ENCODE measurements around the gene GDF11.

The GDF11 gene

GRCh38 chr12:55724226-55724939 is 18.5 kb upstream of the GDF11 start:
- peak in 2 of 4 experiments; percentile 51 to 55 for DNase-seq

GRCh38 chr12:55724940-55725309 is 18.0 kb upstream of the GDF11 start:
- no peak for DNase-seq

GRCh38 chr12:55725556-55725955 is 17.4 kb upstream of the GDF11 start:
- DNase-seq, result no peak

GRCh38 chr12:55726971-55727370 is 16.0 kb upstream of the GDF11 start:
- DNase-seq, result no peak

GRCh38 chr12:55727643-55728185 is 15.2 kb upstream of the GDF11 start:
- DNase-seq, result no peak

- no peak for DNase-seq
Measured at GRCh38 chr12:55728186-55728938, 14.6 kb upstream of the GDF11 start.

- DNase-seq, result peak in 3 of 4 experiments; percentile 27 to 36 (median 32)
Measured at GRCh38 chr12:55728939-55729818, 13.7 kb upstream of the GDF11 start, which contains the start of gene CD63. TSS of gene CD63 (minus strand) at chr12:55729009. CDS start at chr12:55728341, 668 bp downstream.

- DNase-seq, result no peak
Measured at GRCh38 chr12:55729819-55730818, 12.8 kb upstream of the GDF11 start.

- no peak for DNase-seq
Measured at GRCh38 chr12:55732288-55732687, 10.6 kb upstream of the GDF11 start.

- DNase-seq, result no peak
Measured at GRCh38 chr12:55733021-55733555, 9.8 kb upstream of the GDF11 start.

- DNase-seq, result no peak
Measured at GRCh38 chr12:55733858-55734257, 9.1 kb upstream of the GDF11 start.

GRCh38 chr12:55734595-55734994 is 8.3 kb upstream of the GDF11 start:
- no peak for DNase-seq

GRCh38 chr12:55736076-55736475 is 6.8 kb upstream of the GDF11 start:
- DNase-seq, result no peak

- peak in 2 of 4 experiments; percentile 15 to 39 for DNase-seq
Measured at GRCh38 chr12:55736780-55737580, 5.9 kb upstream of the GDF11 start.

GRCh38 chr12:55737581-55738122 is 5.3 kb upstream of the GDF11 start:
- DNase-seq, result no peak

GRCh38 chr12:55738123-55739024 is 4.5 kb upstream of the GDF11 start:
- peak in 2 of 4 experiments; percentile 60 to 62 for DNase-seq

- no peak for DNase-seq
Measured at GRCh38 chr12:55739025-55739378, 3.9 kb upstream of the GDF11 start.

- no peak for DNase-seq
Measured at GRCh38 chr12:55741931-55742680, 816 bp upstream of the GDF11 start.

Data from activated naive CD4-positive, alpha-beta T cell (primary cell).